GM12865 (cell line): Measurements from ENCODE around the gene PLXNA2.

Source experiments
- DNase-seq: peaks from one replicate; pipeline ENCODE4 v3.0.0; 2010; ENCODE audit warnings: low read depth
- H3K4me3 ChIP-seq: 2 replicates; pipeline ENCODE4 v1.5.1; 2011; ENCODE audit warnings: mild to moderate bottlenecking, low read depth, low read length, control low read depth
- TF ChIP-seq, protein P1 (sequence below): IDR thresholded peaks from 2 replicates; pipeline ENCODE4 v1.5.1; 2011; ENCODE audit warnings: low read length, control low read depth, low read depth, inconsistent platforms; ENCODE audit not compliant: insufficient read depth; ENCODE audit errors: missing control alignments

PLXNA2 gene

DNA sequence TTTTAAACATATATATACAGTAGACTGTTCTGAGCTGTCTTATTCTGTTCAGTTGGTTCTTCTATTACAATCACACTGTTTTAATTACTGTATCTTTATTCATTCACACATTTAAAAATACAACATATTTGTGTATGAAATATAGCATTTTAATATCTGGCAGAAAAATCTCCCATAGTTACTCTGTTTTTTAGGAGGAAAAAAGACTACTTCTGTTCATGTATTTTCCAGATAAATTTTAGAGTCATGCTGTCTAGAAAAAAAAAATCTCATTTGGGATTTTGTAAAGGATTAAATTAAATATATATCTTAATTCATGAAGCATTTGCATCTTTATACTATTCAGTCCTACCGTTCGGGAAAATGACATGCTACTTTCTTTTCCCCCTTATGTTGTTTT lies 231.5 kb downstream of the PLXNA2 start:
- no peak for DNase-seq
- no peak overlapping the region for H3K4me3 ChIP-seq
- TF ChIP-seq, protein P1, sequence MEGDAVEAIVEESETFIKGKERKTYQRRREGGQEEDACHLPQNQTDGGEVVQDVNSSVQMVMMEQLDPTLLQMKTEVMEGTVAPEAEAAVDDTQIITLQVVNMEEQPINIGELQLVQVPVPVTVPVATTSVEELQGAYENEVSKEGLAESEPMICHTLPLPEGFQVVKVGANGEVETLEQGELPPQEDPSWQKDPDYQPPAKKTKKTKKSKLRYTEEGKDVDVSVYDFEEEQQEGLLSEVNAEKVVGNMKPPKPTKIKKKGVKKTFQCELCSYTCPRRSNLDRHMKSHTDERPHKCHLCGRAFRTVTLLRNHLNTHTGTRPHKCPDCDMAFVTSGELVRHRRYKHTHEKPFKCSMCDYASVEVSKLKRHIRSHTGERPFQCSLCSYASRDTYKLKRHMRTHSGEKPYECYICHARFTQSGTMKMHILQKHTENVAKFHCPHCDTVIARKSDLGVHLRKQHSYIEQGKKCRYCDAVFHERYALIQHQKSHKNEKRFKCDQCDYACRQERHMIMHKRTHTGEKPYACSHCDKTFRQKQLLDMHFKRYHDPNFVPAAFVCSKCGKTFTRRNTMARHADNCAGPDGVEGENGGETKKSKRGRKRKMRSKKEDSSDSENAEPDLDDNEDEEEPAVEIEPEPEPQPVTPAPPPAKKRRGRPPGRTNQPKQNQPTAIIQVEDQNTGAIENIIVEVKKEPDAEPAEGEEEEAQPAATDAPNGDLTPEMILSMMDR = no peak

DNA sequence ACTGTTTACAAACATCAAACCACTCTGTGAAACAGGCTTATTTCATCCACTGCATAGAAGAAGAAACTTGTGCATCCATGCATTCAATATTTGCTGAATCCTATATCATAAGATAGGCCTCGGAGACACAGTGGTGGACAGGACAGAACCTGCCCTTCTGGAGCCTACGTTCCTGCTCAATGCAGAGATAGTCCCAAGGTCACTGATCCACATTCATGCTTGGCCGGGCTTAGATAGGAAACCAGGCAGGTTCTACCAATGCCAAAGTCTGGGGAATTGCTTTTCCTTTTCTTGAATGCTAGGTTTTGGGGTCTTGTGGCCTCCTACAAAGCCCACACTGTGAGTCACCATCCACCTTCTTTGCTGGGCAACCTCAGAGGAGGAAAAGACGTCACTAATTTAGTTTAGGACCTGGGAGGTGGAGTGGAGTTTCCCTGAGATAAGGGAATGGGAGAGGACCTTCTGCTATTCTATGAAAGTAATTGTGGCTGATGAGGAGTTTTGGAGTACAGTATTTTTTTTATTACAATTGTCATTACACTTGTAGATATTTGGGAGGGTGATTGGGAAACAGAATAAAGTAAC lies 233.6 kb downstream of the PLXNA2 start:
- no peak for DNase-seq
- TF ChIP-seq, protein P1 = no peak
- H3K4me3 ChIP-seq = no peak overlapping the region

DNA sequence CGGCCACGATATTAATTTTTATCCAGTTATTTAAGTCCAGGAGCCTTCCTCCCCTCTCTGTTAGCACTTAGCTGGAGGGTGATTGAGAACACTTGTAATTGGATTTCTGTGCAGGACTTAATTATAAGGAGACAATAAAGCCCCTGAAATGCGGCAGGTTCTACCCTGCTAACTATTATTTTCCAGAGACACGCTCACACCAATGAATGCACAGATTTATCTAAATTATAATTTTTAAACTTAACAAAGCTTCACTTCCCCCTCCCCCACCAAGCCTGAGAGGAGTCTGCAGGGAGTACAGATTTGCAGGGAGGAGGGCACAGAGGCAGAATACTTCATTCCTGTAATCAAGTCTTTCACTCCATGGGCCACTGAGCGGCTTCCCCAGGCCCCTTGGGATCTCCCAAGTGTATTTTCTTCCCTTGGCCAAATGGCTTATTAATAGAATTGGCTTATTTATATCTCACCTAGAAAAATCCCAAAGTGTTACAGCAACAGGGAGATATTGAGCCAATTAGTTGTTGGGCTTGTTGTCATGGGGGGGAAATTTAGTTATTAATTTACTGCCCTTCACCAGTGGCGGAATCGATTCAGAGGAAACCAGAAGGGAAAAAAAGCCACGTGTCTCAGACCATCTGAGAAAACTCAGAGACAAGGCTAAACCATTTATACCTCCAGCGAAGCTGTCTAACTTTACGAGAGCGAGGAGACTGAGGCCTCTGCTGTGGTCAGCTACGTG lies 234.3 kb downstream of the PLXNA2 start:
- H3K4me3 ChIP-seq = no peak overlapping the region
- TF ChIP-seq, protein P1 = no peak
- no peak for DNase-seq

DNA sequence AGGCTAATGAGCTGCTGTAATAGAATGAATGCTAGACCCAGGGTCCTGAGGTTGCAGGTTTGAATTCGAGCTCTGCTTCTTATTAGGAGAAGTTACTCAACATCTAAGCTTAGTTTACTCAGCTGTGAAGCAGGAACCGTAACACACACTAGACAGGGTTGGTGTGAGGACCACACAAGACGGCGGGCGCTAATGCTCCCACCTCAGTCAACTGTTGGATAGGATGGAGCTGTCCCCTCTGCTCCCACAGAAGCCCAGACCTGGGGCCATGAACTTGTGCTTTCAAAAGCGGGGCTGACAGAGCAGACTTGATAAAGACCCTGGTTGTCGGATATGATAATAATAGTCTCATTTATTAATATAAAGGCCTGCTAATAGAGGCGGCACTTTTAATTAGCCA lies 234.9 kb downstream of the PLXNA2 start:
- DNase-seq = no peak
- H3K4me3 ChIP-seq = no peak overlapping the region
- TF ChIP-seq, protein P1 = no peak

DNA sequence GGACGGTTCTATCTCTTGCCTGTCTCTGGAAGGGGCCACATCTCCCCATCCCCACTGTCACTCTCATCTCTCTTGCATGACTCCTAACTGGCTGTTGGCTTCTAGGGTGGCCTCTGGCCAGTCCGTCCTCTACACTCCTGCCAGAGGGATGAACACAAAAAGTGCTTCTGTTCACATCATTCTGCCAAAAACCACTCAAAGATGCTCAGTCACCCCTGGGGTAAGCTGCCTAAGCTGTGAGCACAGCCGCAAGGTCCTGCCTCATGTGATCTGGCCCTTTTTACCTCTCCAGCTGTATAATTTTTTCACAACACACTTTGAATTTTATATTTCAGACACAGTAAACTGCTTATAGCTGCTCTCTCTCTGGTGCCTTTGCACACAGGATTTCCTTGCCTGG lies 235.7 kb downstream of the PLXNA2 start:
- TF ChIP-seq, protein P1 = no peak
- H3K4me3 ChIP-seq = no peak overlapping the region
- DNase-seq = no peak

DNA sequence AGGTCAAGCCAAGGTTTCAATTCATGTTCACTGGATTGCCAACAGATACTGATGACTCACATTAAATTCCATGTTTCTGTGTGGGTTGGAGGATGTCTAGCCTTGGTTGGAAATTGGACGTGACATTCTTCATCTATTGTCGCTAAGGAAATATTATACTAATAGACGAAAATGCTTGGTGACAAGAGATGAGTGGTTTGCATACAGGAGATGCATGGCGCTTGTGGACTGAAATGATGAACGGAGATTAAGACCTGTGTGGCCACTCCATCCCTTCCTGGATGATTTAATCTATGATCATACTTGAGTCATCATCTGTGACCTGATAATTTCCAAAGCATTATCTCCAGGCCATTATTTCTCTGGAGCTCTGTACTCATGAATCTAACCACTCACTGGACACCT lies 236.2 kb downstream of the PLXNA2 start:
- H3K4me3 ChIP-seq = no peak overlapping the region
- TF ChIP-seq, protein P1 = no peak
- DNase-seq = no peak
